Neuronal stem cell (in vitro differentiated cells): ENCODE measurements around the gene DHDH.
A peak's percentile ranks its signal among the peaks of the same experiment; 100 is the strongest.

Source experiments
- DNase-seq: peaks from one replicate; pipeline ENCODE4 v3.0.0-alpha.2; 2013; ENCODE audit warnings: low spot score
- H2AFZ ChIP-seq: one replicate; pipeline ENCODE4 v1.6.1; 2013; ENCODE audit warnings: mild to moderate bottlenecking, low read length, inconsistent platforms
- H2AK5ac ChIP-seq: 2 replicates; pipeline ENCODE4 v1.6.1; 2013; ENCODE audit warnings: low read depth, mild to moderate bottlenecking, inconsistent platforms, low read length, moderate library complexity, mixed read lengths
- H2BK120ac ChIP-seq: 2 replicates; pipeline ENCODE4 v1.6.1; 2013; ENCODE audit warnings: low read depth, mild to moderate bottlenecking, inconsistent platforms, low read length, moderate library complexity, mixed read lengths
- H2BK12ac ChIP-seq: one replicate; pipeline ENCODE4 v1.6.1; 2013; ENCODE audit warnings: low read length, inconsistent platforms
- H2BK15ac ChIP-seq: 2 replicates; pipeline ENCODE4 v1.6.1; 2013; ENCODE audit warnings: mild to moderate bottlenecking, low read length, inconsistent platforms, mixed read lengths
- H2BK5ac ChIP-seq: one replicate; pipeline ENCODE4 v1.6.1; 2013; ENCODE audit warnings: inconsistent platforms, mild to moderate bottlenecking, low read length, moderate library complexity
- H3K14ac ChIP-seq: one replicate; pipeline ENCODE4 v1.6.1; 2013; ENCODE audit warnings: low read length, inconsistent platforms
- H3K18ac ChIP-seq: 2 replicates; pipeline ENCODE4 v1.6.1; 2013; ENCODE audit warnings: low read length, inconsistent platforms
- H3K23ac ChIP-seq: 2 replicates; pipeline ENCODE4 v1.6.1; 2013; ENCODE audit warnings: low read depth, mild to moderate bottlenecking, mixed read lengths, low read length, inconsistent platforms; ENCODE audit not compliant: poor library complexity
- H3K27ac ChIP-seq: replicated peaks from 3 replicates; pipeline ENCODE4 v1.5.1; 2013; ENCODE audit warnings: low read length, inconsistent platforms
- H3K27me3 ChIP-seq, 3 experiments: 2 replicates each; pipeline ENCODE4 v1.6.1; 2013; ENCODE audit warnings: low read length in 3 of 3, mild to moderate bottlenecking in 2 of 3, inconsistent platforms in 1 of 3, low read depth in 1 of 3, mixed read lengths in 1 of 3, moderate library complexity in 1 of 3; ENCODE audit not compliant: control insufficient read depth in 3 of 3, insufficient read depth in 3 of 3
- H3K36me3 ChIP-seq, 2 donors: replicated peaks in 1 of 2; 2 replicates each; pipeline ENCODE4 v1.6.1; 2013; ENCODE audit warnings: low read length in 2 of 2; ENCODE audit not compliant: control insufficient read depth in 2 of 2, insufficient read depth in 2 of 2
- H3K4ac ChIP-seq: 2 replicates; pipeline ENCODE4 v1.6.1; 2013; ENCODE audit warnings: inconsistent platforms, mild to moderate bottlenecking, low read length, moderate library complexity
- H3K4me1 ChIP-seq, 2 donors: 1 replicate in 1 of 2; 2 replicates in 1 of 2; pipeline ENCODE4 v1.6.1; 2013; ENCODE audit warnings: low read length in 2 of 2, low read depth in 1 of 2; ENCODE audit not compliant: control insufficient read depth in 2 of 2, insufficient read depth in 1 of 2
- H3K4me2 ChIP-seq: one replicate; pipeline ENCODE4 v1.6.1; 2013; ENCODE audit warnings: mild to moderate bottlenecking, low read length, inconsistent platforms; ENCODE audit not compliant: insufficient read depth, poor library complexity, severe bottlenecking
- H3K4me3 ChIP-seq, 2 donors: 2 replicates each; pipeline ENCODE4 v1.5.1; 2013; ENCODE audit warnings: low read length in 2 of 2, mild to moderate bottlenecking in 2 of 2, inconsistent platforms in 1 of 2, moderate library complexity in 1 of 2
- H3K79me1 ChIP-seq: one replicate; pipeline ENCODE4 v1.6.1; 2013; ENCODE audit warnings: low read depth, mild to moderate bottlenecking, inconsistent platforms, low read length, moderate library complexity
- H3K9ac ChIP-seq: one replicate; pipeline ENCODE4 v1.6.1; 2013; ENCODE audit warnings: mild to moderate bottlenecking, low read depth, low read length, inconsistent platforms; ENCODE audit not compliant: poor library complexity
- H3K9me3 ChIP-seq, 2 donors: replicated peaks in 1 of 2; 2 replicates each; pipeline versions ENCODE3 to v1.6.1; 2013; ENCODE audit warnings: low read length in 2 of 2, mild to moderate bottlenecking in 2 of 2, inconsistent platforms in 1 of 2, low read depth in 1 of 2, mixed read lengths in 1 of 2, moderate library complexity in 1 of 2; ENCODE audit not compliant: control insufficient read depth in 2 of 2, insufficient read depth in 1 of 2
- H4K8ac ChIP-seq: one replicate; pipeline ENCODE4 v1.6.1; 2013; ENCODE audit warnings: low read depth, mild to moderate bottlenecking, inconsistent platforms, low read length, moderate library complexity
- H4K91ac ChIP-seq: one replicate; pipeline ENCODE4 v1.6.1; 2013; ENCODE audit warnings: low read length, low read depth, mild to moderate bottlenecking, inconsistent platforms; ENCODE audit not compliant: poor library complexity
- WGBS, 2 donors: extraction: QIAGEN DNeasy Blood & Tissue Kit; methylation state at CpG; one replicate each; pipeline ENCODE4 v1.1.7; 2013; ENCODE audit warnings: missing lambda C conversion rate in 2 of 2, mixed read lengths in 1 of 2; ENCODE audit not compliant: insufficient read length in 2 of 2, insufficient replicate concordance in 1 of 2; ENCODE audit errors: extremely low coverage in 2 of 2; 5-methylcytosine and 5-hydroxymethylcytosine counted together

DHDH gene

GRCh38 chr19:48958006-48958405 is 24.5 kb downstream of the DHDH start:
- WGBS, 2 donors: no CpG with 5 or more reads among the region's 8 CpGs
- Histone ChIP-seq H2AK5ac (no peak overlapping the region), H3K18ac (no peak overlapping the region), H3K79me1 (peaks cover 10% of the 10 kb centered on the region), H3K23ac (no peak overlapping the region), H4K8ac (no peak overlapping the region), H2BK12ac (no peak overlapping the region), H3K9me3 (no peaks in the 10 kb centered on the region), H3K36me3 (peaks cover 8 to 45% of the 10 kb centered on the region in 2 donors), H3K4ac (no peak overlapping the region), H2BK15ac (no peak overlapping the region), H3K4me1 (peaks cover 8 to 15% of the 10 kb centered on the region in 2 donors), H3K14ac (no peak overlapping the region), H2BK5ac (no peak overlapping the region), H2AFZ (no peak overlapping the region), H3K27me3 (no peaks in the 10 kb centered on the region), H2BK120ac (no peak overlapping the region), H4K91ac (no peak overlapping the region), H3K9ac (no peak overlapping the region), H3K27ac (no peak overlapping the region), H3K4me2 (no peak overlapping the region), H3K4me3 (no peak overlapping the region)
- DNase-seq: no peak

- no peak overlapping the region for H3K4me2 ChIP-seq
- H2AFZ ChIP-seq: no peak overlapping the region
- H2BK12ac ChIP-seq: no peak overlapping the region
- H3K23ac ChIP-seq: no peak overlapping the region
- H3K18ac ChIP-seq: no peak overlapping the region
- H2BK15ac ChIP-seq: no peak overlapping the region
- no peak overlapping the region for H2AK5ac ChIP-seq
- H3K4me3 ChIP-seq: no peak overlapping the region
- no peak overlapping the region for H3K9ac ChIP-seq
- no peak overlapping the region for H4K8ac ChIP-seq
- no peak for DNase-seq
- H3K9me3 ChIP-seq: no peaks in the 10 kb centered on the region
- no peak overlapping the region for H2BK5ac ChIP-seq
- H2BK120ac ChIP-seq: no peak overlapping the region
- H3K27ac ChIP-seq: no peak overlapping the region
- no peak overlapping the region for H3K14ac ChIP-seq
- no peak overlapping the region for H3K4ac ChIP-seq
- no peaks in the 10 kb centered on the region for H3K27me3 ChIP-seq
- WGBS, 2 donors: no CpG with 5 or more reads among the region's 16 CpGs
- H3K36me3 ChIP-seq: peaks cover 8 to 45% of the 10 kb centered on the region in 2 donors
- peaks cover 10% of the 10 kb centered on the region for H3K79me1 ChIP-seq
- H3K4me1 ChIP-seq: peaks cover 22 to 28% of the 10 kb centered on the region in 2 donors
- H4K91ac ChIP-seq: no peak overlapping the region
Measured at GRCh38 chr19:48959341-48960239, 26.1 kb downstream of the DHDH start.

GRCh38 chr19:48961051-48961649 is 27.7 kb downstream of the DHDH start:
- no peak overlapping the region for H4K8ac ChIP-seq
- H3K36me3 ChIP-seq: peaks cover 8 to 41% of the 10 kb centered on the region in 2 donors
- no peak for DNase-seq
- peak overlapping the region; percentile 70 for H2BK5ac ChIP-seq
- H3K27ac ChIP-seq: no peak overlapping the region
- peak overlapping the region; percentile 81 for H2BK120ac ChIP-seq
- H3K9ac ChIP-seq: peak overlapping the region; percentile 63
- no peaks in the 10 kb centered on the region for H3K27me3 ChIP-seq
- peaks cover 14 to 23% of the 10 kb centered on the region in 2 donors for H3K4me1 ChIP-seq
- H3K4ac ChIP-seq: no peak overlapping the region
- no peak overlapping the region for H2BK15ac ChIP-seq
- H3K23ac ChIP-seq: peak overlapping the region; percentile 22
- H3K4me2 ChIP-seq: no peak overlapping the region
- no peak overlapping the region for H4K91ac ChIP-seq
- H2AK5ac ChIP-seq: no peak overlapping the region
- H2BK12ac ChIP-seq: peak overlapping the region; percentile 16
- no peak overlapping the region for H2AFZ ChIP-seq
- H3K9me3 ChIP-seq: peaks cover 0 to under 1% of the 10 kb centered on the region in 2 donors
- no peak overlapping the region for H3K4me3 ChIP-seq
- H3K79me1 ChIP-seq: peaks cover 7% of the 10 kb centered on the region
- H3K14ac ChIP-seq: no peak overlapping the region
- WGBS, 2 donors: no CpG with 5 or more reads among the region's 19 CpGs
- H3K18ac ChIP-seq: no peak overlapping the region

- H3K18ac ChIP-seq: peak overlapping the region; percentile 54
- no peak overlapping the region for H3K4me3 ChIP-seq
- DNase-seq: no peak
- H3K4ac ChIP-seq: no peak overlapping the region
- H2BK5ac ChIP-seq: peak overlapping the region; percentile 70
- no peak overlapping the region for H4K8ac ChIP-seq
- H3K27ac ChIP-seq: peak overlapping the region; percentile 52
- peak overlapping the region; percentile 14 for H2AK5ac ChIP-seq
- H2BK15ac ChIP-seq: peak overlapping the region; percentile 79
- peaks cover 9 to 42% of the 10 kb centered on the region in 2 donors for H3K36me3 ChIP-seq
- no peak overlapping the region for H3K4me2 ChIP-seq
- peaks cover 0 to 5% of the 10 kb centered on the region in 2 donors for H3K9me3 ChIP-seq
- H3K79me1 ChIP-seq: peaks cover 5% of the 10 kb centered on the region
- no peak overlapping the region for H2BK12ac ChIP-seq
- H3K27me3 ChIP-seq: no peaks in the 10 kb centered on the region
- peaks cover 17 to 23% of the 10 kb centered on the region in 2 donors for H3K4me1 ChIP-seq
- no peak overlapping the region for H2AFZ ChIP-seq
- H3K9ac ChIP-seq: no peak overlapping the region
- no peak overlapping the region for H3K14ac ChIP-seq
- H2BK120ac ChIP-seq: peak overlapping the region; percentile 81
- H3K23ac ChIP-seq: peak overlapping the region; percentile 78
- H4K91ac ChIP-seq: no peak overlapping the region
- WGBS, 2 donors: no CpG with 5 or more reads among the region's 12 CpGs
Measured at GRCh38 chr19:48961673-48962028, 28.2 kb downstream of the DHDH start.
